ENCODE measurements around the gene AUTS2.

AUTS2 gene

GRCh38 chr7:69620650-69621049 lies 22.4 kb downstream of the AUTS2 start:
- Histone ChIP-seq H3K27me3 (ENCODE audit: control insufficient read depth in 1 of 2, insufficient read depth in 2 of 2, low read length in 2 of 2) (no peaks in the 10 kb centered on the region), H3K4me3 (ENCODE audit: low read depth in 1 of 2, low read length in 2 of 2) (no peak overlapping the region), H3K9ac (ENCODE audit: low read depth in 1 of 2, low read length in 2 of 2) (no peak overlapping the region), H3K9me3 (ENCODE audit: control insufficient read depth in 1 of 2, low read length in 2 of 2) (no peaks in the 10 kb centered on the region), H3K4me1 (ENCODE audit: control insufficient read depth in 1 of 2, insufficient read depth in 2 of 2, low read length in 2 of 2) (no peaks in the 10 kb centered on the region), H3K27ac (ENCODE audit: low read depth, low read length) (no peak overlapping the region), H3K36me3 (ENCODE audit: control insufficient read depth in 1 of 2, insufficient read depth in 2 of 2, low read length in 2 of 2) (no peaks in the 10 kb centered on the region)

DNA sequence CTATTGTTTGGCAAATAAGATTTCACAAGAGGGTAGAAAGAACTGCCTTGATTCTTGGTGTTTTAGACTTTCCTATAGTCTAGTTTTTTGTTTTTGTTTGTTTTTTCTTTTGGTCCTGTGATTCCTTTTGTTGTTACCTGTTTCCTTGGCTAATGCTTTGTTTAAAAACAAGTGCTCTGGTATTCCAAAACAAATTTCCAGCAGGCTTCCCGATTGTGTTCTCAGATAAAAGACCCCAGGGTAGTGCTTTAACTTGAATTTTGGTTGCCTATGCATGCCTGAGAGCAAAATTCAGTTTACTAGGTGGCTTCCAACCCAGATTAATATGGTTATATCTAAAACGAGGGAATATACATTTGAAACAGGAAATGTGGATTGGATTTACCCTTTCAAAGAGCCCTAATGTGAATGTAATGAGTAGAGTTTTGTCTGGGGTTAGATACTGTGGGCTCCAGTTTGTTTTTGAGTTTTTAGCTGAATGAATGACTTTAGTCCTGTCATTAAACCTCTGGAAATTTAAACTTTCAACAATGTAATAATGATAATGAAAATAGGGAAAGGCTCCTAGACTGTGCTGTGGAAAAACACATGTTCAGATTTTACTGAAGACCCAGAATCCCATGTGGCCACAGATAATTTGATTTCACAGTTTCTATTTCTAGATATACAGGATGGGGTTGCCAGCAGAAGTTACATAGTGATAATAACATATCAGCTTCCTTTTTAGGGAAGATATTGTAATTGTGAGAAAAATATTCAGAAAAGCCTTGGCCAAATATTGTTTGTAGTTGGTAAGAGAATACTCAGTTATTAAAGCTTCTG lies 23.9 kb downstream of the AUTS2 start:
- Histone ChIP-seq H3K27me3 (ENCODE audit: control insufficient read depth in 1 of 2, insufficient read depth in 2 of 2, low read length in 2 of 2) (no peaks in the 10 kb centered on the region), H3K9ac (ENCODE audit: low read depth in 1 of 2, low read length in 2 of 2) (no peak overlapping the region), H3K9me3 (ENCODE audit: control insufficient read depth in 1 of 2, low read length in 2 of 2) (no peaks in the 10 kb centered on the region), H3K4me1 (ENCODE audit: control insufficient read depth in 1 of 2, insufficient read depth in 2 of 2, low read length in 2 of 2) (no peaks in the 10 kb centered on the region), H3K27ac (ENCODE audit: low read depth, low read length) (no peak overlapping the region), H3K4me3 (ENCODE audit: low read depth in 1 of 2, low read length in 2 of 2) (no peak overlapping the region), H3K36me3 (ENCODE audit: control insufficient read depth in 1 of 2, insufficient read depth in 2 of 2, low read length in 2 of 2) (no peaks in the 10 kb centered on the region)

- Histone ChIP-seq H3K9ac (ENCODE audit: low read depth in 1 of 2, low read length in 2 of 2) (no peak overlapping the region), H3K27me3 (ENCODE audit: control insufficient read depth in 1 of 2, insufficient read depth in 2 of 2, low read length in 2 of 2) (no peaks in the 10 kb centered on the region), H3K9me3 (ENCODE audit: control insufficient read depth in 1 of 2, low read length in 2 of 2) (no peaks in the 10 kb centered on the region), H3K4me1 (ENCODE audit: control insufficient read depth in 1 of 2, insufficient read depth in 2 of 2, low read length in 2 of 2) (no peaks in the 10 kb centered on the region), H3K36me3 (ENCODE audit: control insufficient read depth in 1 of 2, insufficient read depth in 2 of 2, low read length in 2 of 2) (no peaks in the 10 kb centered on the region), H3K27ac (ENCODE audit: low read depth, low read length) (no peak overlapping the region), H3K4me3 (ENCODE audit: low read depth in 1 of 2, low read length in 2 of 2) (no peak overlapping the region)
Measured at GRCh38 chr7:69622960-69623359, 24.7 kb downstream of the AUTS2 start.

GRCh38 chr7:69624435-69625230 lies 26.4 kb downstream of the AUTS2 start:
- no peaks in the 10 kb centered on the region for H3K36me3 ChIP-seq (ENCODE audit: control insufficient read depth in 1 of 2, insufficient read depth in 2 of 2, low read length in 2 of 2)
- no peak overlapping the region for H3K27ac ChIP-seq (ENCODE audit: low read depth, low read length)
- H3K4me1 ChIP-seq (ENCODE audit: control insufficient read depth in 1 of 2, insufficient read depth in 2 of 2, low read length in 2 of 2) = no peaks in the 10 kb centered on the region
- no peak overlapping the region for H3K4me3 ChIP-seq (ENCODE audit: low read depth in 1 of 2, low read length in 2 of 2)
- no peaks in the 10 kb centered on the region for H3K27me3 ChIP-seq (ENCODE audit: control insufficient read depth in 1 of 2, insufficient read depth in 2 of 2, low read length in 2 of 2)
- H3K9me3 ChIP-seq (ENCODE audit: control insufficient read depth in 1 of 2, low read length in 2 of 2) = no peaks in the 10 kb centered on the region
- no peak overlapping the region for H3K9ac ChIP-seq (ENCODE audit: low read depth in 1 of 2, low read length in 2 of 2)

GRCh38 chr7:69625238-69625637 lies 27.0 kb downstream of the AUTS2 start:
- Histone ChIP-seq H3K27me3 (ENCODE audit: control insufficient read depth in 1 of 2, insufficient read depth in 2 of 2, low read length in 2 of 2) (no peaks in the 10 kb centered on the region), H3K9ac (ENCODE audit: low read depth in 1 of 2, low read length in 2 of 2) (no peak overlapping the region), H3K27ac (ENCODE audit: low read depth, low read length) (no peak overlapping the region), H3K4me3 (ENCODE audit: low read depth in 1 of 2, low read length in 2 of 2) (no peak overlapping the region), H3K36me3 (ENCODE audit: control insufficient read depth in 1 of 2, insufficient read depth in 2 of 2, low read length in 2 of 2) (no peaks in the 10 kb centered on the region), H3K4me1 (ENCODE audit: control insufficient read depth in 1 of 2, insufficient read depth in 2 of 2, low read length in 2 of 2) (no peaks in the 10 kb centered on the region), H3K9me3 (ENCODE audit: control insufficient read depth in 1 of 2, low read length in 2 of 2) (no peaks in the 10 kb centered on the region)

DNA sequence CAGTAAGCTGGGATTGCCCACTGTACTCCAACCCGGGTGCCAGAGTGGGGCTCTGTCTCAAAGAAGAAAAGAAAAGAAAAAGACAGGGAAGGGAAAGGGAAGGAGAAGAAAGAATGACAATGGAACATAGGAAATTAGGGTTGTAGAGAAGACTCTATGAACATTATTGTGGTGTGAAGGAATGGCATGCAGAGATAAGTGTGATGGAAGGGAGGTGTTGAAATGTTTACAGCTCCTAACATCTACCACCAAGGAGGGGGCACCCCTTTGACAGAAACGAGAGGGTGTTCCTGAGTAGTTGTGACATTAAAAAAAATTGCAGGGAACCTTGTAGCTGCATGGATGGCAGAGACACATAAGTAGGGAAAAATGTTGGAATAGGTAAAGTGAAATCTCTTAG lies 27.5 kb downstream of the AUTS2 start:
- H3K36me3 ChIP-seq (ENCODE audit: control insufficient read depth in 1 of 2, insufficient read depth in 2 of 2, low read length in 2 of 2) = no peaks in the 10 kb centered on the region
- no peaks in the 10 kb centered on the region for H3K4me1 ChIP-seq (ENCODE audit: control insufficient read depth in 1 of 2, insufficient read depth in 2 of 2, low read length in 2 of 2)
- H3K9me3 ChIP-seq (ENCODE audit: control insufficient read depth in 1 of 2, low read length in 2 of 2) = no peaks in the 10 kb centered on the region
- H3K27ac ChIP-seq (ENCODE audit: low read depth, low read length) = no peak overlapping the region
- no peak overlapping the region for H3K9ac ChIP-seq (ENCODE audit: low read depth in 1 of 2, low read length in 2 of 2)
- no peaks in the 10 kb centered on the region for H3K27me3 ChIP-seq (ENCODE audit: control insufficient read depth in 1 of 2, insufficient read depth in 2 of 2, low read length in 2 of 2)
- H3K4me3 ChIP-seq (ENCODE audit: low read depth in 1 of 2, low read length in 2 of 2) = no peak overlapping the region

- H3K27me3 ChIP-seq (ENCODE audit: control insufficient read depth in 1 of 2, insufficient read depth in 2 of 2, low read length in 2 of 2) = no peaks in the 10 kb centered on the region
- no peaks in the 10 kb centered on the region for H3K4me1 ChIP-seq (ENCODE audit: control insufficient read depth in 1 of 2, insufficient read depth in 2 of 2, low read length in 2 of 2)
- no peak overlapping the region for H3K9ac ChIP-seq (ENCODE audit: low read depth in 1 of 2, low read length in 2 of 2)
- H3K27ac ChIP-seq (ENCODE audit: low read depth, low read length) = no peak overlapping the region
- no peaks in the 10 kb centered on the region for H3K9me3 ChIP-seq (ENCODE audit: control insufficient read depth in 1 of 2, low read length in 2 of 2)
- no peaks in the 10 kb centered on the region for H3K36me3 ChIP-seq (ENCODE audit: control insufficient read depth in 1 of 2, insufficient read depth in 2 of 2, low read length in 2 of 2)
- H3K4me3 ChIP-seq (ENCODE audit: low read depth in 1 of 2, low read length in 2 of 2) = no peak overlapping the region
Measured at GRCh38 chr7:69630292-69630691, 32.0 kb downstream of the AUTS2 start.

- Histone ChIP-seq H3K4me1 (ENCODE audit: control insufficient read depth in 1 of 2, insufficient read depth in 2 of 2, low read length in 2 of 2) (no peaks in the 10 kb centered on the region), H3K27ac (ENCODE audit: low read depth, low read length) (no peak overlapping the region), H3K9ac (ENCODE audit: low read depth in 1 of 2, low read length in 2 of 2) (no peak overlapping the region), H3K27me3 (ENCODE audit: control insufficient read depth in 1 of 2, insufficient read depth in 2 of 2, low read length in 2 of 2) (no peaks in the 10 kb centered on the region), H3K4me3 (ENCODE audit: low read depth in 1 of 2, low read length in 2 of 2) (no peak overlapping the region), H3K9me3 (ENCODE audit: control insufficient read depth in 1 of 2, low read length in 2 of 2) (no peaks in the 10 kb centered on the region), H3K36me3 (ENCODE audit: control insufficient read depth in 1 of 2, insufficient read depth in 2 of 2, low read length in 2 of 2) (no peaks in the 10 kb centered on the region)
Measured at GRCh38 chr7:69631131-69631530, 32.9 kb downstream of the AUTS2 start.

DNA sequence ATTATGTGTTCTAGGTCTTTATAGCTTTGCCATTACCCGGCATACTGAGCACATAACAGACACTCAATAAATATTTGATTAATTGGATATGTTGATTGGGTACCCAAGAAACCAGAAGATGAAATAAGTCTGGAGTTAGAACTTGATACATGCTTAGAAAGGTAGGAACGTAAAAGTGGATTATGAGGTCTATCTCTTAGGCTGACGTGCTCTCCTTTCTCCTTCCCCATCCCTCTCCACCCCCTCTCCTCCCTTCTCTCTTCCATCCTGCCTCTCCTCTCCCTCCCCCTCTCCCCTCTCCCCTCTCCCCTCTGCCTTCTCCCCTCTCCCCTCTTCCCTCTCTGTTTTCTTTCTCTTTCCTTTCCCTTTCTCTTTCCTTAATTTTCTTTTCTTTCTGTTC lies 34.0 kb downstream of the AUTS2 start:
- H3K27me3 ChIP-seq (ENCODE audit: control insufficient read depth in 1 of 2, insufficient read depth in 2 of 2, low read length in 2 of 2) = no peaks in the 10 kb centered on the region
- H3K9ac ChIP-seq (ENCODE audit: low read depth in 1 of 2, low read length in 2 of 2) = no peak overlapping the region
- H3K36me3 ChIP-seq (ENCODE audit: control insufficient read depth in 1 of 2, insufficient read depth in 2 of 2, low read length in 2 of 2) = no peaks in the 10 kb centered on the region
- no peak overlapping the region for H3K27ac ChIP-seq (ENCODE audit: low read depth, low read length)
- H3K4me1 ChIP-seq (ENCODE audit: control insufficient read depth in 1 of 2, insufficient read depth in 2 of 2, low read length in 2 of 2) = no peaks in the 10 kb centered on the region
- H3K9me3 ChIP-seq (ENCODE audit: control insufficient read depth in 1 of 2, low read length in 2 of 2) = no peaks in the 10 kb centered on the region
- H3K4me3 ChIP-seq (ENCODE audit: low read depth in 1 of 2, low read length in 2 of 2) = no peak overlapping the region

DNA sequence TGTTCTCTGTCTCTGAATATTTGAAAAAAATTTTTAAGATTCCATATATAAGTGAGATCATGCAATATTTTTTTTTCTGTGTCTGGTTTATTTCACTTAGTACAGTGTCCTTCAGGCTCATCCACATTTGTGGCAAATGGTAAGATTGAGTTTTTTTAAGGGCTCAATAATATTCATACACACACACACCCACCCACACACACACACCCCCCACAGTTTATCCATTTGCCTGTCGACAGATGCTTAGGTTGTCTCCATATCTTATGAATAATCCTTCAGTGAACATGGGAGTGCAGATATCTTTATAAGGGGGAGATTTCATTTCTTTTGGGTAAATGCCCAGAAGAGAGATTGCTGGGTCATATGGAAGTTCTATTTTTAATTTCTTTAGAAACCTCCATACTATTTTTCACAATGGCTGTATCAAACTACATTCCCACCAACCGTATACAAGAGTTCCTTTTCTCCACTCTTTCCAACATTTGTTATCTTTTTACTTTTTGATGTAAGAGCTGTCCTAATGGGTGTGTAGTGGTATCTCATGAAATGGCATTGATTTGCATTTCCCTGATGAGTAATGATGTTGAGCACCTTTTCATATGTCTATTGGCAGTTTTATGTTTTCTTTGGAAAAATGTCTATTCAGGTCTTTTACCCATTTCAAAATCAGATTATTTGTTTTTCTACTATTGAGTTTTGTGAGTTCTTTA lies 35.0 kb downstream of the AUTS2 start:
- Histone ChIP-seq H3K4me3 (ENCODE audit: low read depth in 1 of 2, low read length in 2 of 2) (no peak overlapping the region), H3K9ac (ENCODE audit: low read depth in 1 of 2, low read length in 2 of 2) (no peak overlapping the region), H3K9me3 (ENCODE audit: control insufficient read depth in 1 of 2, low read length in 2 of 2) (no peaks in the 10 kb centered on the region), H3K4me1 (ENCODE audit: control insufficient read depth in 1 of 2, insufficient read depth in 2 of 2, low read length in 2 of 2) (no peaks in the 10 kb centered on the region), H3K36me3 (ENCODE audit: control insufficient read depth in 1 of 2, insufficient read depth in 2 of 2, low read length in 2 of 2) (no peaks in the 10 kb centered on the region), H3K27ac (ENCODE audit: low read depth, low read length) (no peak overlapping the region), H3K27me3 (ENCODE audit: control insufficient read depth in 1 of 2, insufficient read depth in 2 of 2, low read length in 2 of 2) (no peaks in the 10 kb centered on the region)
